ENCODE data around the gene PSAP.

DNA sequence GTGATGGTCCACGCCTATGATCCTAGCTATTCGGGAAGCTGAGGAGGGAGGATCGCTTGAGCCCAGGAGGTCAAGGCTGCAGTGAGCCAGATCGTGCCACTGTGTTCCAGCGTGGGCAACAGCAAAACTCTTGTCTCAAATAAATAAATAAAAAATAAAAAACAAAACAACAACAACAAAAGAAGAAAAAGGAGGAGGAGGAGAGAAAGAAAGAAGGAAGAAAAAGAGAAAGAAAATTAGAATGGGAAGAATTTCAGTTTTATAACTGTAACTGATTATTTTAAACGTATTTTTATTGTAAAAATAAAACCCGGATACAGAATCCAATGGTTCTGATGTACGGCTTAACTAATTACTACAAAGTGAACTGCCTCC, 37.2 kb upstream of the PSAP start:
- TF ChIP-seq, protein P1, sequence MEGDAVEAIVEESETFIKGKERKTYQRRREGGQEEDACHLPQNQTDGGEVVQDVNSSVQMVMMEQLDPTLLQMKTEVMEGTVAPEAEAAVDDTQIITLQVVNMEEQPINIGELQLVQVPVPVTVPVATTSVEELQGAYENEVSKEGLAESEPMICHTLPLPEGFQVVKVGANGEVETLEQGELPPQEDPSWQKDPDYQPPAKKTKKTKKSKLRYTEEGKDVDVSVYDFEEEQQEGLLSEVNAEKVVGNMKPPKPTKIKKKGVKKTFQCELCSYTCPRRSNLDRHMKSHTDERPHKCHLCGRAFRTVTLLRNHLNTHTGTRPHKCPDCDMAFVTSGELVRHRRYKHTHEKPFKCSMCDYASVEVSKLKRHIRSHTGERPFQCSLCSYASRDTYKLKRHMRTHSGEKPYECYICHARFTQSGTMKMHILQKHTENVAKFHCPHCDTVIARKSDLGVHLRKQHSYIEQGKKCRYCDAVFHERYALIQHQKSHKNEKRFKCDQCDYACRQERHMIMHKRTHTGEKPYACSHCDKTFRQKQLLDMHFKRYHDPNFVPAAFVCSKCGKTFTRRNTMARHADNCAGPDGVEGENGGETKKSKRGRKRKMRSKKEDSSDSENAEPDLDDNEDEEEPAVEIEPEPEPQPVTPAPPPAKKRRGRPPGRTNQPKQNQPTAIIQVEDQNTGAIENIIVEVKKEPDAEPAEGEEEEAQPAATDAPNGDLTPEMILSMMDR (conservative IDR thresholded peaks at IDR 0.05; ENCODE audit: low read length), result no peak
- no peak for TF ChIP-seq EZH2phosphoT487 (IDR thresholded peaks at IDR 0.05; ENCODE audit: borderline replicate concordance)
